CD4-positive, alpha-beta T cell treated with Interleukin-4 for 4 hours (primary cell): ENCODE measurements around the gene RPL37A.

Experiments used
- DNase-seq: peaks from one replicate; pipeline ENCODE4 v3.0.0-alpha.2; 2020

The RPL37A gene

DNA sequence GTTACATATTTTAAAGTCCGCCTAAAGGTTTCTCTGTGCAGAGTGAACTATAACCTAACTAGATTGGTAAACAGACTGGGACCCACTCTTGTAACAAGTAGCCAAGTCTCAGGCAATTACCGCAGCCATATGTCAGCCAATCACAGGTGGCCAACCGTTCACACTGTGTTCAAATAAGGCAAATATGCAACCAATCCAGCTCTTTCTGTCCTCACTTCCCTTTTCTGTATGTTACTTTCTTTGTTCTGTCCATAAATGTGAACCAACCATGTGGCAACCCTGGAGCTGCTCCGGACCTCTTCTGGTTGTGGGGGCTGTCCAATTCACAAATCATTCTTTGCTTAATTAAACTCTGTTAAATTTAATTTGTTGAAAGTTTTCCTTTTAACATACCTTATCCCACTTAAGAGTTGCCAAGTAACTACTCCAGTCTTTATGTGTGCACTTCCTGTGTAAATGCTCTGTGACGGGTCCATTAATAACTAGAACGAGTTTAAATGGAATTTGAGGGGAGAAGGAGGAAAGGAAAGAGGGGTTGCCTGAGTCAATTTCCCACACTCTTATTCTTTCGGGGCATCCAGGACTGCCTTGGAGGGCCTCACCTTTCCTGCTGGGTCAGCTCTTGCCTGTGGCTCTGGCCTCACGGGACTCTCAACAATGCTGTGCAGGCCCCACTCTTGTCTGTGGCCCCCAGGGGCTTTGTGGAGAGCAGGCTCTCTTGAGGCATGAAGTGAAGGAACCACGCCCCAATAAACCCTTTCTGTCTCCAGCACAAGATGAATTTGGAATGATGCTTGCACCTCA, 6.6 kb upstream of the RPL37A start:
- DNase-seq = no peak

DNA sequence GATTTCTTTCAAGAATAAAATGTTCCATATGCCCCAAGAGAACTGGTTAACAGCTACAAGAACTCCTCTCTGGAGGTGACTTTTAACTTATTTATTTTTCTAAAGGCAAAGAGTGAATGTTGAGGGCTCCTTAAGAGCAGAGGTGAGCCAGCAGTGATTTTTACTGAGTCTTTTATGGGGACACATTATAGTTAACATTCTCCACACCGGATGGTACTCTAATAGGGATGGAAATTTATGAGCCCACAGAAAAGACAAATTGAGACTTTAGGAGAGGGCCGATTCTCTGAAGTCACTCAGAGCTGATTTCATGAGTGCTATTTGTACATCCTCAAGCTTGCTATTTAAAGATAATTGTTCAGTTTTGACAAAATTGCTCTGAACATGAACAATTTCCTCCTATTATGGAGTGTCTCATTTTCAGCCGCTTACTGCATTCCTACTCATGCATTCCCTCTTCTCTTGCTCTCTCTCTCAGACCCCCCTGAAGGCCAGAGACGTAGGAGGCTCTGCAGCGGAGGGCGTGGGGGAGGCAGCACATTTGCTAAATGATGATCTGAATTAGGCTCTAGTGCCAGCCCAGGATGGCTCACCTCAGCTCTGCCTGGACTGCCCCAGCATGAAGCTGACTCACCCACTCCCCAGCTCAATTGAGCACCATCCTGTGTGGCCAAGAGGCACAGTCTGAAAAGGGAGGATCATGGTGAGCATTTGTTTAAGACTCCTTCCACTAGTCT, 5.9 kb upstream of the RPL37A start:
- no peak for DNase-seq

DNA sequence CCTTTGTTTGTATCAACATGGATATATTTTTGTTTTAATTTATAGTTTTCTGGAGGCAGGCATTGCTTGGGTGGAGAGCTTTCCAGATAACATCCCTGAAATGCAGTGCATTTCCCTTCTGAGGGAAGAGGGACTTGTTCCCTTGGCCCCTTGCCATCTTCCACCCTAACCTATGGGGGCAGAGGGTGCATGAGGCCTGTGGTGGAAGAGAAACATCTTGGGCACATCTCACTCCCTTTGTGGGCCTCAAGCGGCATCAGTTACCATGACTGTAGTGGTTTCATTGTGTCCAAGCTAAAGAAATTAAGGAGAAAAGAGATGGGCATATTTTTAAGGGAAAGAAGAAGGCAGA, 5.3 kb upstream of the RPL37A start:
- DNase-seq = no peak

DNA sequence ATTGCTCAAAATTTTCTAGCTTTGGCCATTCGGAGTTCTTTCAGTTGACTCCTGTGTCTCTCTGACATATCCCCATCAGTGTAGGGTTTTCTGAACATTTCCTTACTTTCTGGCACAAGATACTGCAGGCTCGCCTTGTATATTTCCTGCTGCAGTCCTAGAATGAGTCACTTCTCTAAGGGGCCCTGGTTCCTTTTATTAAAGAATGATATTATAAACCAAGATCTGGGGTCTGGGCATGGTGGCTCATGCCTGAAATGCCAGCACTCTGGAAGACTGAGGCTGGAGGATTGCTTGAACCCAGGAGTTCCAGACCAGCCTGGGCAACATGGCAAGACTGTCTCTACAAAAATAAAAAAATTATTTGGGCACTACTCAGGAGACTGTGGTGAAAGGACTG, 3.0 kb upstream of the RPL37A start:
- no peak for DNase-seq

DNA sequence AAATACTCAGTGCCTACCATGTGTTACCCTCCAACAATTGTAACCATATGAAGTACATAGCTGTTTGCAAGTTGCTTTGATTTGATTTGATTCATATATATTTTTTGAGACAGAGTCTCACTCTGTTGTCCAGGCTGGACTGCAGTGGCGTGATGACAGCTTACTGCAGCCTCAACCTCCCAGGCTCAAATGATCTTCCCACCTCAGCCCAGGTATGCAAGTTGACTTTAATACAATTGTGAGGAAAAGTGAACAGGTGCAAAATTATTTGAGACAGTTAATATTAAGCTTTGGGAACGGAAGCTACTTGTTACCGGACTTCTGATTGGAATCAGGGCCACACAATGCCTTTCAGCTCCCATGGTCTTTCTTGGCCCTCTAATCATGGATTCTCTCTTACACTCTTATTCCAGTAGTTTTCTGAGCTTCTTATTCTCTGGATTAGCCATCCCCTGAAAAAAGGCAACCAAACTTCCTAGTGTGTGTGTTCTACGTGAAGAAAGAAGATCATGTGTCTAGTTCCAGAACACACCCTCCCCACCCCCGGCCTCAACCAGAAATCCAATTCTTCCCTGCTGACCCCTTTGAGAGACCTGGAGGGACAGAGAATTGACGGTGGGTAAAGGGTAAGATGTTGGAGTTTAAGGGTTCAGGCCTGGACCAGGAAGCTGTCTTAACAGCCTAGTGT, 1.1 kb upstream of the RPL37A start:
- DNase-seq = no peak

DNA sequence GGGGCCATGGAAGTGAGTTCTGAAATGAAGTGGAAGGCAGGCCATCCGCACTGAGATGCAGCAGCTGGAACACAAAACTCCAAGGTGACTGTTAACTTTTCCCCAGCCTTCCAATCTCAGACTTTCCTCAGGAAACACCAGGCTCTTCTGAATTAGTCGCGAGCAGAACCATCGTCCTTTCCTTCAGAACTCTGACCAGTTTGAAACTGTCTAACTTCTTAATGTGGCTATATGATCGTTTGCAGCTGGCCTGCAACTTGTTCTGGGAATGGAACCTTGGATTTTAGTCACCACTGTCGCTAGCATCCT, 620 bp upstream of the RPL37A start:
- DNase-seq = no peak

DNA sequence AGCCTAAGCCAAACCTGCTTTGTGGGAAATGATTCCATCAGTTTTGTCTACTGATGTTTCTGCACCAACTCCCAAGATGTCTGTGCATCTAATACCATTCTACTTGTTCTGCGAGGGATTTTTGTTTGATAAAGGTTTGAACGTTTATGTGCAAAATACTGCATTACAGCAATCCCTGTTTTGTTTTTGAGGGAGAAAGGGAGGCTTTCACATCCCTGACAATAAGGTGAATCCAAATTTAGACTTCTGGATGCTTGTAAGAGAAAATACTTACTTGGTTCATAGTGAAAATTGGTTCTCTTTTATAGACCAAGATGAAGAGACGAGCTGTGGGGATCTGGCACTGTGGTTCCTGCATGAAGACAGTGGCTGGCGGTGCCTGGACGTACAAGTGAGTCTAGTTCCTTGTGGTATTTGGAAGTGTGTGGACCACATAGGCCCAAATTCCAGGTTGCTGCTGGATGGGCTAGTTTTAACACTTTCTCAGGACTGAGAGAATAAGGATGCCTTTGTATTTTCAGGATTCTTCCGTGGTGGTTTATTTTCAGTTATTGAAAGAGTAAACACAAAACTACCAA, 1.1 kb downstream of the RPL37A start:
- DNase-seq = no peak

DNA sequence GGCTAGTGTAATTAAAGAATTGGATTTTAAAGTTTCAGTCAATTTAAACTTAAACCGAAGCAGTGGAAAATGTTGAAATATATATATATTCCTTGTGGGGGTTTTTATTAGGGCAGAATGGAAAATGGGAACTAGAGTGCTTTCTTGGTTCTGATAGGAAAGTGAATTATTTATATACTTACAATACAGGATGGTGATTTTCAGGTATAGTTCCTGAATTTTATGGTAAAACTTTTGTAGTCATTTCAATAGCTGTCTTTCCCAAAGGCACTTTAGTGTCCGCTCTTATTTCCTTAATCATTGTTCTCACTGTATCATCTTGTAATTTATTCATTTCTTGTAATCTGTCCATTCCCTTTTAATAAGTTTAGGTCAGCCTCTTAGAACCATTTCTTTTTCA, 1.9 kb downstream of the RPL37A start:
- no peak for DNase-seq

DNA sequence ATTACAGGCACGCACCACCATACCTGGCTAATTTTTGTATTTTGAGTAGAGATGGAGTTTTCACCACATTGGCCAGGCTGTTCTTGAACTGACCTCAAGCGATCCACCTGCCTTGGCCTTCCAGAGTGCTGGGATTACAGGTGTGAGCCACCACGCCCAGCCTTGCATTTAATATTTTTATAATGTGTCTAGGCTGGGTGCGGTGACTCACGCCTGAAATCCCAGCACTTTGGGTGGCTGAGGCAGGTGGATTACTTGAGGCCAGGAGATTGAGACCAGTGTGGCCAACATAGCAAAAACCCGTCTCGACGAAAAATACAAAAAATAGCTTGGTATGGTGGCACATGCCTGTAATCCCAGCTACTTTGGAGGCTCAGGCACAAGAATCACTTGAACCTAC, 3.2 kb downstream of the RPL37A start:
- no peak for DNase-seq

DNA sequence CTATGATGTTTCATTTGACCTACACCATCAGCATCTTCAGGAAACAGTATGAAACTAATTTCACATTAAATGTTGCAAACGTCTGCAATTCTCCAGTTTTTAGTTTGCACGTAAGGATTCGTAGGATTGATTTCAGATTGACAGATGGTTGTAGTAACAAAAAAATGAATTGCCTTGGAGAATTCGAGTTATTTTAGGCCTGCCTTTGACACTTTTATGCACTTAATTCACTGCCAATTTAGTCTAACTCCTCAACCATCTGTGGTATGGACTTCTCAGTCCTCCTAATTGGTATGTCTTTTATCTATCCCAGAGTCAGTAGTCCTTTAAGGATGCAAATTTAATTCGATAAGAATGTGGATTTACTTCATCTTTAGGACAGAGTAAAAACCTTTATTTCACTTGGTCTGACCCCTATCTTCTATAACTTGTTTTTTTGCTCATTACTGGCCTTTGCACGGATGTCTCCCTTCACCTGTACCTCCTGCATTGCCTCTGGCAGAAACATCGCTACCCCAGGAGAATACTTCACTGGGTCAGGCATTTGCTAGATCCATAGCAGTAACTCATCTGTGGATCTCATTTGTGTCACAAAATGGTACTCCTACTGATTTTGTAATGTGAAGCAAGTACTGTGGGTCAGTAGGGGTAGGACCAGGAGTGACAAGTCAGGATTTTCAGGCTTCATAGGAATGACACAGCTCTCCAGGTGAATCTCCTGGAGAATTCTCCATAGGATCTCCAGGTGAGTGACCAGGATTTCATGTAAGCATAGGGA, 3.9 kb downstream of the RPL37A start:
- DNase-seq = no peak

DNA sequence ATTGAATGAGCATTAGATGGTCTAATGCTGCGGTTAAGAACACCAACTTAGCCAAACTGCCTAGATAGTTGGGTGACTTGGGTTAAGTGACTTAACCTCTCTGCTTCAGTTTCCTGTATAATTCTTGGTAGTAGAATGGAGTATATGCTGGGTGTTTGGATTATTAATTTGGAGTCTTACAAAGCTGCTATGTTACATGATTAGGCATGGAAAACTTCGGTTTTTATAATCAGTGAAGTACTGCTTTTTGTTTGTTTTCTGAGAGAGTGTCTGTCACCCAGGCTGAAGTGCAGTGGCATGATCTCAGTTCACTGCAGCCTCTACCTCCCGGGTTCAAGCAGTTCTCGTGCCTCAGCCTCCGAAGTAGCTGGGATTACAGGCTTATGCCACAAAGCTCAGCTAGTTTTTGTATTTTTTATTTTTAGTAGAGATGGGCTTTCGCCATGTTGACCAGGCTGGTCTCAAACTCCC, 4.5 kb downstream of the RPL37A start:
- DNase-seq = no peak

DNA sequence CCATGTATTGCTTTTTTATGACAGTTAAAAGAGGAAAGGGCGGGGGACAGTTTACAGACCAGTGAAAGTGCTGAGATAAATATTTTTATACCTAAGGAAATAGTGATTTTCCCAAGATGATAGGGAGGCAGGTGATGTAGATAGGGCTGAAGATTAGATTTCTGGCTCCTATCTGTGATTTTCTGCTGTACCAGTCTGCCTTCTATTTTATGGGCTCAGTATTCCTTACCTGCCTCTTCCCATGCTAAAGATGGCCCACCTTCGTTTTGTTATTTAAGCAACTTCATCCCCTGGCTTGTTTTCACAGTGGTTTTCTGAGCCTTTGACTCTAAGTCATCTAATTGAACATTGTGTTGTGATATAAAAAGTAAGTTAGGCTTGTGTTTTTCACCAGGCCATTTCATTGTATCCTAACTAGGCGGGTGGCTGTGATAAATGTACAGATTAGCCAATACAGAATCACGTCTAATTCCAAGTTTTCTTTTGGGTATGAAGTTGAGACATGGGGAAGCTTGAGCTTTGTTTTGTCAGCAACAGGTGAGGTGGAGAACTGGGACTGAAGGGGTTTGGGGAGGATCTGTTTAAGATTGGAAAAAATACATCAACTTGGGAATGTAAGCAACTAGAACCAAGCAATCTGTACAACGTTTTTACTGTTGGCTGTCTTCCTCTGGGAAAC, 5.2 kb downstream of the RPL37A start:
- DNase-seq = no peak

DNA sequence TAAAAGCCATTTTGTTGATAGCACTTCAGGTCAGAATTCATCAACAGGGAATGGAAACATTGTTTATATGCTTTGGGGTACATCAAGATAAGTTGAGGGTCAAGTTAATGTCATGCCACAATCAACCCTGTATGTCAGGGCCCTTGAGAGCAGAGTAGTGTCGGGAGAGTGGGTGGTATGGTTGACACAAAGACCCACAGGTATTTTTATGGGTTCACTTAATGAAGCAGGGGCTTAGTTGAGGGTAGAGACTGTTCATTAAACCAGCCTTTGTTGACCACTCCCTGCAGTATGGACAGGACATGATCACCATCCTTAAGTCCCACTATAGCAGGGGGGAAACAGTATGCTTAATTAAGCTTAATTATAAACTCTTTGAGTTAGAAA, 5.7 kb downstream of the RPL37A start:
- no peak for DNase-seq

DNA sequence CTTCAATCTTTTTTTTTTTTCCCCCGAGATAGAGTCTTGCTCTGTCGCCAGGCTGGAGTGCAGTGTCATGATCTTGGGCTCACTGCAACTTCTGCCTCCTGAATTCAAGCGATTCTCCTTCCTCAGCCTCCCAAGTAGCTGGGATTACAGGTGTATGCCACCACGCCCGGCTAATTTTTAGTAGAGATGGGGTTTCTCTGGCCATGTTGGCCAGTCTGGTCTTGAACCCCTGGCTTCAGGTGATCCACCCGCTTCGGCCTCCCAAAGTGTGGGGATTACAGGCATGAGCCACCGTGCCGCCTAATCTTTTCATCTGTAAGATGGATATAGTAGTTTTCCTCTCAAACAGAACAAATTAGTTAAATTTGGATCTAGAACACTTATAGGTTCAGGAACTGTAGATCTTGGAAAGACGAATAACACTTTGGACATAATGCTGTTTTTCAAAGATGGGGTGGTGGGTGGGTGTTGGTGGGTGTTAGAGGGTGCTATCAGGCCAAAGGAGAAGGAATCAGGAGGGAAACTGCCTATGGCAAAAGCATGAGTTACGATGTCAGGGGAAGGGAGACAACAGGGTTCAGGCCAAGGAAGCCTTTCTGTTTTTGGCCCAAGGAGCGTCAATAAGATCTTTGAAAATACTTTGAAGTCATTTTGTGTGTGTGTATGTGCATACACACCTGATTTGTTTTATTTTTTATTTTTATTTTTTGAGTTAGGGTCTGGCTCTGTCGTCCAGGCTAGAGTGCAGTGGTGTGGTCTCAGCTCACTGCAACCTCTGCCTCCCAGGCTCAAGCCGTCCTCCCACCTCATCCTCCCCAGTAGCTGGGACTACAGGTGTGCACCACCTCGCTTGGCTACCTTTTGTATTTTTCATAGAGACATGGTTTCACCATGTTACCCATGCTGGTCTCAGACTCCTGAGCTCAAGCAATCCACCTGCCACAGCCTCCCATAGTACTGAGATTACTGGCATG, 6.8 kb downstream of the RPL37A start:
- DNase-seq = no peak

DNA sequence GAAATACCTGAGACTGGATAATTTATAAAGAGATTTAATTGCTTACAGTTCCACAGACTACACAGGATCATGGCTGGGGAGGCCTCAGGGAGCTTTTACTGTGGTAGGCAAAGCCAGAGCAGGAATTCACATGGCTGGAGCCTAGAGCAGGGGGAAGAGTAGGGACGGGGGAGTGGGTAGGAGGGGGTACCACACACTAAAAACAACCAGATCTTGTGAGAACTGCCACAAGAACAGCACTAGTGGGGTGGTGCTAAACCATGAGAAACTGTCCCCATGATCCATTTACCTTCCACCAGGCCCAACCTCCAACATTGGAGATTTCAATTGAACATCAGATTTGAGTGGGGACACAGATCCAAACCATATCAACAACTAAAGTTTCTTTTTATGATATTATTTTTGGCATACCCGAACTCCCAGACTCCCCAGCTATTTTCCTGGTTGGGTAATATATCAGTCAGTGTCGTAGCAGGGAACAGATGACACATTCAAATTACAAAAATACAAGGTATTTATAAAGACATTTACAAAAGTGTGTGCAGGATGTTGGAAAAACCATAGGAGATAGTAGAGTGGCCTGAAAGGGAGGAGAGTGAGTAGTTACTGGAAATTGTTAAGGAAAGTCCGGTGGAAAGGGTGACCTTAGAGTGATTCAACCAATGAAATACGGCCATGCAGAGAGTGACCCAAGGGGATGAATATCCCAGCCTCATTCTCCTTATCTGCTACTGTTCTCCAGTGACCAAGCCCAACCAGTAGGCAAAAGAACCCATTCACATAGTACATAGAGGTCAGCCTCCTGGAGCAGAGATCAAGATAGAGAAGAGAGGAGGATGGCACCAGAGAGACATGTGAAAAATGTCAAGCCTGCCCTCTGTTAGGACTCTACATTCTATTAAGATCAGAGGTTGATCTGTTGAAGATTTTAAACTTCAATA, 8.8 kb downstream of the RPL37A start:
- DNase-seq = no peak

DNA sequence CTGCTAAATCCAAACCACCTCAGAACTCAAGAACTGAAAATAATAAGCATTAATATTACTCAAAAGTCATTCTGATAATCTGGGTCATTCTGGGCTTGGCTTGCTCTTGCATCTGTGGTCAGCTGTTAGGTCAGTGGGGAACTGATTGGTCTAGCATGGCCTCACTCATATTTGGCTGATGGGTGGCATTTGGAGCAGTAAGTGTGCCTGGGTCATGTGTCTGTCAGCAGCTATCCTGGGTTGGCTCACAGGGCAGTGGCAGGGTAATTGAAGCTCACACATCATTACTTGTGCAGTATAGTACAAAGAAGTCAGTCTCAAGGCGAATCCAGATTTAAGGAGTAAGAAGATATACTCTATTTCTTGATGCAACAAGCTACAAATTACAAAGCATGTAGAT, 9.6 kb downstream of the RPL37A start:
- no peak for DNase-seq

DNA sequence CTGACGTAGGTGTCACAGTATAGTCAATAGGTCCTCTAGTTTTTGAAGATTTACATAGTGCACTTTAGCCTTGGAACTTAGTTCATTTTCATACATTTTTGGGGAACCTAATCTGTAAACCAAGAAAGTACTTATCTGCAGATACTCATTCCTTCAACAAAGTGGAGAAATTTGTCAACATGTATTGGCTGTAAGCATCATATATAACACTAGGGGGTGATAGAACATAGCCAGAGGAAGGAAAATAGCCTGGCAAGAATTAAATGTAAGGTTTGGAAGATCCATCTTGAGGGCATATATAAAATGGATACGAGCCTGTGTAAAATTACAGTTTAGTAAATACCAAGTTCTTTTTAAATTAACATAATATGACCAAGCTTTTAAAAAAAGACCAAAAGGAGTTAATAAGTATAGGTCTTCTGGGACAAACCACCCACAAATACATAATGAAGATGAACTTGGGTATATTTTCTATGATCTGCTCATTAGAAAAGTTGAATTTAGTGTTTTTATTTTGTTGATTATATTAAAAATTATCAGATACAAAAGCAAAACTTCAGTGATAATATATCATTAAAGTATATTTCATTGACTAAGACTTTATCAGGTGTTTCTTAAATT, 18.2 kb downstream of the RPL37A start:
- DNase-seq = no peak

DNA sequence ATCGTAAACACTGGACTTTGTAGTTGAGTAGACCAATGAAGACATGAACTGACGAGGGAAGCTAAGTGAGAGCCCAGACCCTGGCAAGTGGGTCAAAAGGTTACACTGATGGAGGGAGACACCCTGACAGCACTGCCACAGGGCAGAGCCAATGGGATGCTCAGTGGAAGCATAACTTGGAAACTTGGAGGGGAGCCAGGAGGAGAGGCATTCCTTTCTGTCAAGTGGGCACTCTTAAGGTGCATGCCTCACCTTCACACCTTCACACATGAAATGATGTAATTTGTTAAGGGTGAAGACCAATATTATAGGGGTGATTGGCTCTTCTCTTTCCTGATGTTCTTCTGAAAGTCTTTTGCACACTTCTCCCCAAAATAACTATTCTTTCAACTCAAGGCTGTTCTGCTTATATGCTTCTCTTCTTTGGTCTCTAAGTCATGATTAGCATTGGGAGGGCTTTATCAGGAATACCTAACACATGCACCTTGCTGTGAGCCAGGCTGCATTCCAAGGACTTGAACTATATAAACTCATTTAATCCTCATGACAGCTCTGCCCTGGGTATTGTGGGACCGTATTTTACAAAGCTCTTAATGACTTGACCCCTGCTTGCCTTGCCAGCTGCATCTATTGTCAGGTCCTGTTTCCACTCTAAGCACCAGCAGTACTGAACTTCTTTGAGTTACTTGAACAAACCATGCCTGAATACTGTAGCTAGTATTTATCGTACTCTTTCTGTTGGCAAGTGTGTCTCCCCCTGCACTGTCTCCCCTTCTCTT, 19.0 kb downstream of the RPL37A start:
- no peak for DNase-seq
